ENCODE data around the gene FMNL2.
"Not testable (repeated sequence)": the region's sequence is repeated elsewhere in the genome, so short reads cannot be mapped to it uniquely, and the experiment has no call there.

The FMNL2 gene

GRCh38 chr2:152335016-152335725 is at the start of gene FMNL2:
FMNL2 (plus strand) TSS chr2:152335174.
- DNase-seq: peak; percentile 81

DNA sequence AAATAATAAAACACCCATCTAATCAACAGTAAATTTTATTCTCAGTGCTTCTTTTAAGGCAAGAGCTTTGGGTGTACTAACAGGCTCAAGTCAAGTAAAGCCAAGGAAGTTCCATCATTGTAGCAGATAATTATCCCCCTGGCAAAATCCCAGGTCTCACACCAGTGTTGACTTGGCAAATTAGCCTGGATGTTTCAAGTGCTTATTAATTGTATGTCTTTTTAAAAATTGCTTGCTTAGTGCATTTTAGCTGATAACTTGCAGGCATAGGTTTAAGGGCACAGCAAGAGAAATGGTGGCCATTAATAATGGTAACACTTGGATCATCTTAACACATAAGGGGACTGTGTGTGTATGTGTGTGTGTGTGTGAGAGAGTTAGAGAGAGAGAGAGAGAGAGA is 42.0 kb upstream of the FMNL2 start:
- DNase-seq: no peak

- DNase-seq: no peak
These were observed 37.3 kb upstream of the FMNL2 start for GRCh38 chr2:152297715-152298114.

DNA sequence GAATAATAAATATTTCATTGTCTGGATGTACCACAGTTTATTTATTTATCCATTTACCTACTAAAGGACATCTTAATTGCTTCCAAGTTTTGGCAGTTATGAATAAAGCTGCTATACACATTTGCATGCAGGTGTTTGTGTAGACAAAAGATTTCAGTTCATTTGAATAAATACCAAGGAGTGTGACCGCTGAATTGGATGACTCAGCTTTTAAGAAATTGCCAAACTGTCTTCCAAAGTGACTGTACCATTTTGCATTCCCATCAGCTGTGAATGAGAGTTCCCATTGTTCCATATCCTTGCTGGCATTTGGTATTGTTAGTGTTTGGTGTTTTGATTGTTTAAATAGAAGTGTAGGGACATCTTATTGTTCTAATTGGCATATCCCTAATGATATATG is 36.2 kb upstream of the FMNL2 start:
- peak; percentile 15 for DNase-seq

- DNase-seq: no peak
These were observed 33.8 kb upstream of the FMNL2 start for GRCh38 chr2:152301131-152301530.

DNA sequence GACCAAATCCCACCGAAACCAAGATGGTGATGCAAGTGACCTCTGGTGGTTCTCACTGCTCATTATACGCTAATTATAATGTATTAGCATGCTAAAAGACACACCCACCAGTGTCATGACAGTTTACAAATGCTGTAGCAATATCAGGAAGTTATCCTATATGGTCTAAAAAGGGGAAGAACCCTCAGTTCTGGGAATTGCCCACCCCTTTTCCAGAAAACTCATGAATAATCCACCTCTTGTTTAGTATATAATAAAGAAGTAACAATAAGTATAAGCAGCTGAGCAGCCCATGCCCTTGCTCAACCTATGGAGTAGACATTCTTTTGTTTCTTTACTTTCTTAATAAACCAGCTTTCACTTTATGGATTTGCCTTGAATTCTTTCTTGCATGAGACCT is 31.0 kb upstream of the FMNL2 start:
- no peak for DNase-seq

- no peak for DNase-seq
These were observed 30.1 kb upstream of the FMNL2 start for GRCh38 chr2:152304836-152305235.

GRCh38 chr2:152307863-152308262 is 27.1 kb upstream of the FMNL2 start:
- peak; percentile 7 for DNase-seq

DNA sequence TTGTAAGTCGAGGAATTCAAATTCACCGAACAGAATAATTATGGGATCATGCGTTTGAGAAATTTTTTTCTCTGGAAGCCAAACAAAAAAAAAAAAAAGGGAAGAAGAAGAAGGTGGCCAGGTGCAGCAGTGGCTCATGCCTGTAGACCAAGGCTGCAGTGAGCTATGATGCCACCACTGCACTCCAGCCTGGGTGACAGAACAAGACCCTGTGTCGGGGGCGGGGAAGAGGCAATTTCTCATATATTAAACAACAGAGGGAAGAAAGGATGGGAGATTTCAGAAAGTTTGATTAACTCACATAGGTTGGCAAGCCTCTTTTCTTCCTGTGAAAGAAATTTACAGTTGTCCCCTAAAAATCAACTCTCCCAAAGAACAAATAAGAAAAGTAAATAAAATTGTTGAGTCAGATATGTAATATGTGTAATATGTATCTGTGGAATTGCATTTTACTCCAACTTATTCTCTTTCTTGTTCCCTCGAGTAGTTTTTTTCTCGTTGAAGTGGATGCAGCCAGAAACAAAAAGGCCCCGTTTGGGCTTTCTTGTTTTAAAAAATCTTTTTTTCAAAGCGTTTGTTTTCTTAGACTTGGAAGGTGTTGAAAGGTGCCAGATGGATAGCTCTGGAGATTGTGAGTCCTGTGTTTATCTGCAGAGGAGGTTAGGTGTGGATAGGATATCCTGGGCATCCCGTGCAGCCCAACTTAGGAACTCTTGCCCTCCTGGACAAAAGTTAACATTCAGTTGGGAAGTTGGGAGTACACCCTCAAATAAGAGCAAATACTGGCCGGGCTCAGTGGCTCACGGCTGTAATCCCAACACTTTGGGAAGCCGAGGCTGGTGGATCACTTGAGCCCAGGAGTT is 25.4 kb upstream of the FMNL2 start:
- no peak for DNase-seq

DNA sequence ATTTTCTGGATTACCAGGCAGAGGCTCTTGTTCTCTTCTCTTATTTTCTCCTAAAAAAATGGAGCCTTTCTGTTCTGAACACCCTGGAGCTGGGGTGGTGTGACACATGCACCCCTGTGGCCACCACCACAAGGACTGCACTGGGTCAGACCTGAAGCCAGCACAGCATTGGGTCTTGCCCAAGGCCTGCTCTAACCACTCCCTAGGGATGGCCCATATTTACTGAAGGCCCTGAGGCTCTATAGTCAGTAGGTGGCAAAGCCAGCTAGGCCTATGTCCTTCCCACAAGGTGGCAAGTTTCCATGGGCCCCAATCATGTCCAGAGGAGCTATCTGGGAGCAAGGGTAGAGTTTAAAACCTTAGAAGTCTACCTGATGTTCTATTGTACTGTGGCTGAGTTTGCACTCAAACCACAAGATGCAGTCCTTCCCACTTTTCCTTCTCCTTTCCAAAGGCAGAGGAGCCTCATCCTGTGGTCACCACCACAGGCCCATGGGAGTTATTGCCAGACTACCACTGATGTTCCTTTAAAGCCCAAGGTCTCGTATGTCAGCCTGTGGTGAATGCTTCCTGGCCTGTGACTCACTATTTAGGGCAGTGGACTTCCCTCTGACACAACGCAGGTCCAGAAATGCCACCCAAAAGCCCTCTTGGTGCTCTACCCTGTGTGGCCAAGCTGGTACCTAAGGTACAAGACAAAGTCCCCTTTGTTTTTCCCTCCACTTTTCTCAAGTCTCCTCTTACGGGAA is 15.0 kb upstream of the FMNL2 start:
- DNase-seq: peak; percentile 36

DNA sequence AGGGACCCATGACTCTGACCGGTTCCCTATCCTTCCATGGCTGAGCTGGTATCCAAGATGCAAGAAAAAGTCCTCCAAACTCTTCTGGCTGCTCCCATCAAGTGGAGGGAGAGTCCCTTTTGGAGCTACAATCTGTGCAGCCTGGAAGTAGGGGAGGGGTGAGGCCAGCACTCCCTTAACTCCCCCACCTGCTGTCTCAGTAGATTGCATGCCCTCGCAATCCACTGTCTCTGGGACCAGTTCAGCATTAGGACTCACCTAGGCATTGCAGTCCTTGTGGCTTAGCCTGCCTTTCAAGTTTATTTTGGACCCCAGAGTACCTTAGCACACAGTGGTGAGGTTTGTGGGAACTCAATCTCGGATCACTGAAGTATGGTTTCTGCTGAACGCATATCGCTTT is 14.2 kb upstream of the FMNL2 start:
- DNase-seq: no peak

DNA sequence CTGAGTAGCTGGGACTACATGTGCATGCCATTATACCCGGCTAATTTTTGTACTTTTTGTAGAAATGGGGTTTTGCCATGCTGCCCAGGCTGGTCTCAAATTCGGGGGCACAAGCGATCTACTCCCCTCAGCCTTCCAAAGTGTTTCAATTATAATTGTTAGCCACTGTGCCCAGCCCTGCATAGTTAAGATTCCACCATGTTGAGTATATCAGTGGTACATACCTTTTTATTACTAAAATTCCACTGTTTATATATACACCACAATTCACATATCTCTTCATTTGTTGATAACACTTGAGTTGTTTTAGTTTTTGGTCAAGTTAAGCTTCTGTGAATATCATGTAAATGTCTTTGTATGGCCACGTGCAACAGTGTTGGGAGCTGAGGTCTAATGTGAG is 12.8 kb upstream of the FMNL2 start:
- no peak for DNase-seq

DNA sequence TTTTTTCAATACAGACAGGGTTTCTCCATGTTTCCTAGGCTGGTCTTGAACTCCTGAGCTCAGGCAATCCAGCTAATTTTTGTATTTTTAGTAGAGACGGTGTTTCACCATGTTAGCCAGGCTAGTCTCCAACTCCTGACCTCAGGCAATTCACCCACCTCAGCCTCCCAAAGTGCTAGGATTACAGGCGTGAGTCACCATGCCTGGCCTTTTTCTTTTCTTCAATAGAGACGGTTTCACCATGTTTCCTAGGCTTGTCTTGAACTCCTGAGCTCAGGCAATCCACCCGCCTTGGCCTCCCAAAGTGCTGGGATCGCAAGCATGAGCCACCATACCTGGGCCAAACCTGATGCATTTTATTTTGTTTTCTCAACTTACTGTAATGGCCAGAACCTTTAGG is 9.8 kb upstream of the FMNL2 start:
- DNase-seq: not testable (repeated sequence)

DNA sequence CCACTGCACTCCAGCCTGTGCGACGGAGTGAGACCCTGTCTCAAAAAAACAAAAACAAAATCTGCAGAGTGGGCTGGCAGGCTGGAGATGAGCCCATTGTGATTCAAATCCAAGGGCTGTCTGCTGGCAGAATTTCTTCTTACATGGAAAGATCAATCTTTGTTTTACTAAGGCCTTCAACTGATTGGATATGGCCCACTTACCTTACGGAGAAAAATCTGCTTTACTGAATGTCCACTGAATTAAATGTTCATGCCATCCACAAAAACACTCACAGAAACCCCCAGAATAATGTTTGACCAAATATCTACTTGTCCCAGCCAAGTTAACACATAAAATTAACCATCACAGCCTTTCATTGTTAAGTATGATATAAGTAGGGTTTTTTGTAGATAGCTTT is 8.3 kb upstream of the FMNL2 start:
- no peak for DNase-seq

- DNase-seq: no peak
These were observed 7.0 kb upstream of the FMNL2 start for GRCh38 chr2:152328013-152328412.

GRCh38 chr2:152330235-152330866 is 4.6 kb upstream of the FMNL2 start:
- no peak for DNase-seq

GRCh38 chr2:152334701-152335015 is 316 bp upstream of the FMNL2 start:
- no peak for DNase-seq

DNA sequence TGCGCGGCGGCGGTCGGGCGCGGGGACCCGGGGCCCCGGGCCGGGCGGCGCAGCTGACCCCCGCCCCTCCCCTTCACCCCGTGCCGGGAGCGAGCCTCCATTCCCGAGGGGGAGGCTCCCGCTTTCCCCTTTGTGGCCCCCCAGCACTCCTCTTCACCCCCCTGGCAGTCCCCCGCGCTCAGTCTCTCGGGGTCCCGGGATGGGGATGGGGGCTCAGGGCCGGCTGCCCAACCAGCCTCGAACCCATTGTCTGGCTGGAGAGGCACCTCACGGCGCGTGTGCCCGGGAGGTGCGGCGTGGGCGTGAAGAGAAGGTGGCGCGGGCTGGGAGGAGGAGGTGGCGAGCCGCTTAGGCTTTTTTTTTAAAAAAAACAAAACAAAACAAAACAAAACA is 748 bp downstream of the FMNL2 start:
- no peak for DNase-seq

DNA sequence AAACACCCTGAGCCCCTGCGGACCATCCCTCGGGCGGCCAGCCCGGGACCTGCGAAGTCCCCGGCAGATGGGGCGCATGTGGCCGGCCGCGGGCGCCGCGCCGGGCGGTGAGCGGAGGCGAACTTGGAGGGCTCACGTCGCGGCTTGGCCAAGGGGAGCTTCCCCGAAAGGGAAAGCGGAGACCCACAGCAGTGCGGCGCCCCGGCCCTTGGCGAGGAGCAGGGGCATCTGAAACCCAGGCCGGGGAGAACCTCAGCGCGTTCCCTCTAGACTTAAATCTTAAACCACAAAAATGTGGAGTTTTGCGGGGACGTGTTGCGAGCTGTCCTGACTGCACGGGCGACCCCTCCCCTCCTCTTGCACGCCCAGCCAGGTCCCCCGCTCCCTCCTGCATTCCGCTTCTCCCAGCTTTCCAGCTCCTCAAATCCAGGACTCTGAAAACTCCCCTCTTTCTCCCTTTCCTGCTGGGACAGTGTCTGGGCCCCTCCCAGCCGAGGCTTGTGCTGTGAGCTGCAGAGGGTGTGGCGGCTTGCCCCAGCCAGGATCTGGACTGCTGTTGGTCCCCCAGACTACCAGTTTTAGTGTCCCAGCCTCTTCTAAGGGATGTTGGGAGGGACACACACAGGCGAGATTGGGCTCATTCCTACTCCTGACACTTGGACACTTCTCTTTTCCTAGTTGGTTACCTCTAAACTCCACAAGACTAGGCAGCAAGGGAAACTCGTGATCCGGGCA is 1.3 kb downstream of the FMNL2 start:
- peak; percentile 46 for DNase-seq

DNA sequence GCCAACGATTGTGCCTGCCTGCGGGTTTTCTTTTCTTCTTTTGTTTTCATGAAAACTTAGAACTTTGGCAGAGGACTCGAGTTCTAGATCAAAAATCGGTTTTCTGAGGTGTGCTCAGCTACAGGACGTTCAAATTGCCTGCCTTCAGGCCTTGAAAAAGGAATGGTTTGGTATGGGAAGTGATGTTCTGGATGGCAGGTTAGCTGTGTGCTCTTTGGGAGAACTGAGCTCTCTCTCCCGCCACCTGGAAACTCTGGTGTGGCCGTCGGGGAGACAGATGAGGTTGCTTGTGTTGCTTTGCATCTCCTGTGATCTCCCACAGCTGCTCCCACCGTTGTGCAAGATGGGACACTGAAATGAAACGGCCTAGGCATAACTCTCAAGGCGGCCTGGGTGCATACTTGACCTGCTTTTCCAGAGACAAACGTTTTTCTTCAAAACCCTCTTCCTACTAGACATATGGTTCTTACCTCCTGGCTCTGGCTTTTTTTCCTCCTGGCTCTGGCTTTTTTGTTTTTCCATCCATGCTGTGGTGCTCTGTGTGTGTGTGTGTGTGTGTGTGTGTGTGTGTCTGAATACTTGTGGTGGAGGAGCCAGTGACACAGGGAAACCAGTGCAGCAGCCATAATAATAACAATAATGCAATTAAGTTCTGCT is 2.0 kb downstream of the FMNL2 start:
- peak; percentile 72 for DNase-seq

- no peak for DNase-seq
These were observed 2.5 kb downstream of the FMNL2 start for GRCh38 chr2:152337511-152337903.

Data from fibroblast of skin of right biceps (primary cell).